Liver (tissue), 2 donors: ENCODE data around the gene CDPF1.

Experiments
- MAX ChIP-seq: IDR thresholded peaks from 2 replicates; pipeline ENCODE4 v1.6.1; 2016; ENCODE audit warnings: antibody characterized with exemption
- RAD21 ChIP-seq, 2 donors: IDR thresholded peaks; 2 replicates each; pipeline ENCODE4 v1.6.1; 2016; ENCODE audit warnings: antibody characterized with exemption in 2 of 2, mild to moderate bottlenecking in 2 of 2
- TAF1 ChIP-seq: conservative IDR thresholded peaks from 2 replicates; pipeline ENCODE4 v1.6.1; 2016; ENCODE audit warnings: antibody characterized with exemption, mild to moderate bottlenecking
- YY1 ChIP-seq: IDR thresholded peaks from 2 replicates; pipeline ENCODE4 v1.6.1; 2016; ENCODE audit warnings: antibody characterized with exemption, mild to moderate bottlenecking
- donor health status: healthy.

DNA sequence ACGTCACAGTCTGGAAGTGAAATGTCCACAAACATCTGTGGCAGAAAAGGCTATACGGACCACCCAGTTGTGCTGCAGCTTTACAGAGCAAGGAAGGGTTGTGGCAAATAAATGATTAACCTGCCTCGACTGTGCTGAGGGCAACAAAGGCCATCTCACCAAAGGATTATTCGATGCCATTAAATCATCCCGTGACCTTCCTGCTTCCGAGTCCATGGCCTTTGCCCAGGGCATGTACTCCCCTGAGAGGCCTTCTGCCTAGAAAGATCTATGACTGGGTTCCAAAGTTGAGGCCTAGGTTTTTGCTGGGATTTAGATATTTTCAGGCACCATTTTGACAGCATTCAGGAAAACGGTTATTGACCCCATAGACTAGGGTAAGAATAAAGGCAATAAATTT is 9.2 kb downstream of the CDPF1 start:
- TF ChIP-seq MAX (peak; percentile 75), TAF1 (no peak), RAD21 (IDR thresholded peaks at IDR 0.05) (peak; percentile 37 to 60), YY1 (peak; percentile 73)
